Subcutaneous abdominal adipose tissue (tissue), 5 donors: ENCODE data around the gene RAP1GAP2.

Source experiments
- H3K27ac ChIP-seq: one replicate; pipeline ENCODE4 v1.7.0; 2013; ENCODE audit warnings: low read depth, mild to moderate bottlenecking, inconsistent platforms, low read length, moderate library complexity
- H3K27me3 ChIP-seq, 5 donors: one replicate each; pipeline ENCODE4 v1.7.0; 2013; ENCODE audit warnings: low read length in 5 of 5, inconsistent platforms in 1 of 5; ENCODE audit not compliant: control insufficient read depth in 5 of 5, insufficient read depth in 4 of 5
- H3K36me3 ChIP-seq, 5 donors: one replicate each; pipeline ENCODE4 v1.7.0; 2013; ENCODE audit warnings: low read length in 5 of 5; ENCODE audit not compliant: control insufficient read depth in 5 of 5, insufficient read depth in 5 of 5
- H3K4me1 ChIP-seq, 5 donors: one replicate each; pipeline ENCODE4 v1.7.0; 2013; ENCODE audit warnings: low read length in 5 of 5, mild to moderate bottlenecking in 3 of 5, moderate library complexity in 1 of 5; ENCODE audit not compliant: control insufficient read depth in 5 of 5, insufficient read depth in 5 of 5
- H3K4me3 ChIP-seq, 5 donors: one replicate each; pipeline ENCODE4 v1.7.0; 2013; ENCODE audit warnings: low read length in 5 of 5, low read depth in 1 of 5
- H3K9ac ChIP-seq, 5 donors: one replicate each; pipeline ENCODE4 v1.7.0; 2013; ENCODE audit warnings: low read length in 5 of 5, mild to moderate bottlenecking in 4 of 5, moderate library complexity in 3 of 5
- H3K9me3 ChIP-seq, 5 donors: one replicate each; pipeline ENCODE4 v1.7.0; 2013; ENCODE audit warnings: low read length in 5 of 5; ENCODE audit not compliant: control insufficient read depth in 5 of 5
- donor health status: healthy.
- donor health status: healthy.
- donor health status: healthy.
- donor health status: healthy.
- donor health status: healthy.

RAP1GAP2 gene

GRCh38 chr17:2856727-2857126 is 60.5 kb downstream of the RAP1GAP2 start:
- Histone ChIP-seq H3K27me3 (peaks cover 15 to 35% (median 27%) of the 10 kb centered on the region in 5 donors), H3K4me1 (peaks cover 0 to 20% (median 13%) of the 10 kb centered on the region in 5 donors), H3K9me3 (peaks cover 0 to 2% (median 0%) of the 10 kb centered on the region in 5 donors), H3K4me3 (no peak overlapping the region), H3K27ac (no peak overlapping the region), H3K9ac (no peak overlapping the region), H3K36me3 (no peaks in the 10 kb centered on the region)

- H3K36me3 ChIP-seq: no peaks in the 10 kb centered on the region
- no peak overlapping the region for H3K27ac ChIP-seq
- H3K9ac ChIP-seq: no peak overlapping the region
- peaks cover 0 to 2% (median 0%) of the 10 kb centered on the region in 5 donors for H3K9me3 ChIP-seq
- H3K4me3 ChIP-seq: no peak overlapping the region
- H3K4me1 ChIP-seq: peaks cover 0 to under 1% (median 0%) of the 10 kb centered on the region in 5 donors
- peaks cover 4 to 21% (median 16%) of the 10 kb centered on the region in 5 donors for H3K27me3 ChIP-seq
Measured at GRCh38 chr17:2860045-2860444, 63.8 kb downstream of the RAP1GAP2 start.

- Histone ChIP-seq H3K27ac (no peak overlapping the region), H3K36me3 (no peaks in the 10 kb centered on the region), H3K9me3 (peaks cover 0 to 2% (median 0%) of the 10 kb centered on the region in 5 donors), H3K4me1 (no peaks in the 10 kb centered on the region), H3K4me3 (no peak overlapping the region), H3K9ac (no peak overlapping the region), H3K27me3 (peaks cover 3 to 17% (median 13%) of the 10 kb centered on the region in 5 donors)
Measured at GRCh38 chr17:2860883-2861282, 64.6 kb downstream of the RAP1GAP2 start.

- H3K4me3 ChIP-seq: no peak overlapping the region
- no peak overlapping the region for H3K9ac ChIP-seq
- H3K36me3 ChIP-seq: no peaks in the 10 kb centered on the region
- peaks cover 0 to 2% (median 0%) of the 10 kb centered on the region in 5 donors for H3K9me3 ChIP-seq
- peaks cover 0 to 6% (median under 1%) of the 10 kb centered on the region in 5 donors for H3K27me3 ChIP-seq
- peaks cover 0 to 1% (median 0%) of the 10 kb centered on the region in 5 donors for H3K4me1 ChIP-seq
- no peak overlapping the region for H3K27ac ChIP-seq
Measured at GRCh38 chr17:2862197-2862596, 66.0 kb downstream of the RAP1GAP2 start.

- Histone ChIP-seq H3K9me3 (peaks cover 0 to 2% (median 0%) of the 10 kb centered on the region in 5 donors), H3K27ac (no peak overlapping the region), H3K27me3 (peaks cover 0 to 5% (median 0%) of the 10 kb centered on the region in 5 donors), H3K4me1 (peaks cover 0 to 9% (median 0%) of the 10 kb centered on the region in 5 donors), H3K36me3 (no peaks in the 10 kb centered on the region), H3K9ac (no peak overlapping the region), H3K4me3 (no peak overlapping the region)
Measured at GRCh38 chr17:2863204-2863603, 67.0 kb downstream of the RAP1GAP2 start.

GRCh38 chr17:2865228-2865627 is 69.0 kb downstream of the RAP1GAP2 start:
- Histone ChIP-seq H3K4me1 (peaks cover 0 to 9% (median 0%) of the 10 kb centered on the region in 5 donors), H3K27ac (no peak overlapping the region), H3K36me3 (no peaks in the 10 kb centered on the region), H3K9ac (no peak overlapping the region), H3K4me3 (no peak overlapping the region), H3K9me3 (no peaks in the 10 kb centered on the region), H3K27me3 (peaks cover 0 to 5% (median under 1%) of the 10 kb centered on the region in 5 donors)

GRCh38 chr17:2867441-2868424 is 71.5 kb downstream of the RAP1GAP2 start:
- H3K4me1 ChIP-seq: peaks cover 0 to 9% (median 0%) of the 10 kb centered on the region in 5 donors
- H3K9me3 ChIP-seq: no peaks in the 10 kb centered on the region
- H3K4me3 ChIP-seq: no peak overlapping the region

GRCh38 chr17:2869604-2870003 is 73.4 kb downstream of the RAP1GAP2 start:
- peaks cover 0 to 9% (median 0%) of the 10 kb centered on the region in 5 donors for H3K4me1 ChIP-seq
- no peak overlapping the region for H3K27ac ChIP-seq
- no peak overlapping the region for H3K4me3 ChIP-seq
- H3K27me3 ChIP-seq: peaks cover 3 to 6% (median 5%) of the 10 kb centered on the region in 5 donors
- no peak overlapping the region for H3K9ac ChIP-seq
- H3K36me3 ChIP-seq: no peaks in the 10 kb centered on the region
- no peaks in the 10 kb centered on the region for H3K9me3 ChIP-seq

More at GRCh38 chr17:2867441-2868424, 71.5 kb downstream of the RAP1GAP2 start:
- H3K27me3 ChIP-seq: peaks cover 3 to 6% (median 5%) of the 10 kb centered on the region in 5 donors
- no peak overlapping the region for H3K27ac ChIP-seq
- H3K36me3 ChIP-seq: no peaks in the 10 kb centered on the region
- H3K9ac ChIP-seq: no peak overlapping the region

- no peak overlapping the region for H3K4me3 ChIP-seq
- peaks cover 3 to 6% (median 5%) of the 10 kb centered on the region in 5 donors for H3K27me3 ChIP-seq
- H3K9me3 ChIP-seq: no peaks in the 10 kb centered on the region
- peaks cover 0 to 9% (median 0%) of the 10 kb centered on the region in 5 donors for H3K4me1 ChIP-seq
- H3K9ac ChIP-seq: no peak overlapping the region
- H3K27ac ChIP-seq: no peak overlapping the region
- H3K36me3 ChIP-seq: no peaks in the 10 kb centered on the region
Measured at GRCh38 chr17:2871205-2871604, 75.0 kb downstream of the RAP1GAP2 start.

GRCh38 chr17:2871720-2872119 is 75.5 kb downstream of the RAP1GAP2 start:
- no peak overlapping the region for H3K27ac ChIP-seq
- no peaks in the 10 kb centered on the region for H3K9me3 ChIP-seq
- H3K4me3 ChIP-seq: no peak overlapping the region
- peaks cover 3 to 6% (median 5%) of the 10 kb centered on the region in 5 donors for H3K27me3 ChIP-seq
- no peaks in the 10 kb centered on the region for H3K36me3 ChIP-seq
- peaks cover 0 to 9% (median 0%) of the 10 kb centered on the region in 5 donors for H3K4me1 ChIP-seq
- H3K9ac ChIP-seq: no peak overlapping the region
